Measurements from ENCODE around the gene CA4.
"Not testable (repeated sequence)": the region's sequence is repeated elsewhere in the genome, so short reads cannot be mapped to it uniquely, and the experiment has no call there.

The CA4 gene

GRCh38 chr17:60156746-60157145 lies 7.0 kb downstream of the CA4 start:
- DNase-seq = no peak

- no peak for DNase-seq
Measured at GRCh38 chr17:60157487-60158040, 7.8 kb downstream of the CA4 start.

GRCh38 chr17:60158751-60159478 lies 9.1 kb downstream of the CA4 start:
- DNase-seq = no peak

- DNase-seq = no peak
Measured at GRCh38 chr17:60159479-60159866, 9.7 kb downstream of the CA4 start.

GRCh38 chr17:60160829-60161501 lies 11.2 kb downstream of the CA4 start:
- DNase-seq = no peak

GRCh38 chr17:60161598-60162330 lies 12.0 kb downstream of the CA4 start:
- DNase-seq = peak in 1 of 2 donors; percentile 40

- no peak for DNase-seq
Measured at GRCh38 chr17:60163108-60163784, 13.5 kb downstream of the CA4 start.

- DNase-seq = no peak
Measured at GRCh38 chr17:60164164-60164563, 14.4 kb downstream of the CA4 start.

- DNase-seq = no peak
Measured at GRCh38 chr17:60164697-60165096, 14.9 kb downstream of the CA4 start.

GRCh38 chr17:60165223-60165622 lies 15.4 kb downstream of the CA4 start:
- DNase-seq = no peak

- peak in 1 of 2 donors; percentile 24 for DNase-seq
Measured at GRCh38 chr17:60165971-60166370, 16.2 kb downstream of the CA4 start.

- no peak for DNase-seq
Measured at GRCh38 chr17:60167065-60167741, 17.4 kb downstream of the CA4 start.

GRCh38 chr17:60168654-60169053 lies 18.9 kb downstream of the CA4 start:
- DNase-seq = no peak

- DNase-seq = peak; percentile 37 to 55
Measured at GRCh38 chr17:60169921-60170817, 20.4 kb downstream of the CA4 start.

GRCh38 chr17:60170835-60171752 lies 21.3 kb downstream of the CA4 start:
- DNase-seq = no peak

GRCh38 chr17:60171753-60172079 lies 21.9 kb downstream of the CA4 start:
- no peak for DNase-seq

- DNase-seq = no peak
Measured at GRCh38 chr17:60173304-60173819, 23.6 kb downstream of the CA4 start.

GRCh38 chr17:60174035-60174434 lies 24.3 kb downstream of the CA4 start:
- DNase-seq = no peak

- not testable (repeated sequence) for DNase-seq
Measured at GRCh38 chr17:60174767-60175166, 25.0 kb downstream of the CA4 start.

GRCh38 chr17:60176763-60177162 lies 27.0 kb downstream of the CA4 start:
- DNase-seq = not testable (repeated sequence)
